Measurements from ENCODE around the gene LYRM7.
"Not testable (repeated sequence)": the region's sequence is repeated elsewhere in the genome, so short reads cannot be mapped to it uniquely, and the experiment has no call there.

Gene LYRM7

GRCh38 chr5:131246504-131246903 is 75.8 kb downstream of the LYRM7 start:
- TF ChIP-seq GATA1 (IDR thresholded peaks at IDR 0.05; ENCODE audit: low read depth, low read length) (no peak), POLR2A (IDR thresholded peaks at IDR 0.05; ENCODE audit: low read length) (no peak)
- peak; percentile 9 to 12 for DNase-seq

- no peak for DNase-seq
- TF ChIP-seq GATA1 (IDR thresholded peaks at IDR 0.05; ENCODE audit: low read depth, low read length) (no peak), POLR2A (IDR thresholded peaks at IDR 0.05; ENCODE audit: low read length) (no peak)
Observed at GRCh38 chr5:131250751-131251475, 80.2 kb downstream of the LYRM7 start.

- DNase-seq, result peak; percentile 25 to 38
- peak; percentile 15 for TF ChIP-seq POLR2A (IDR thresholded peaks at IDR 0.05; ENCODE audit: low read length)
- no peak for TF ChIP-seq GATA1 (IDR thresholded peaks at IDR 0.05; ENCODE audit: low read depth, low read length)
Observed at GRCh38 chr5:131252824-131253171, 82.1 kb downstream of the LYRM7 start.

GRCh38 chr5:131254025-131254424 is 83.3 kb downstream of the LYRM7 start:
- not testable (repeated sequence) for DNase-seq

GRCh38 chr5:131254741-131255140 is 84.0 kb downstream of the LYRM7 start:
- DNase-seq, result no peak

More at GRCh38 chr5:131254741-131255140, 84.0 kb downstream of the LYRM7 start:
- no peak for TF ChIP-seq GATA1 (IDR thresholded peaks at IDR 0.05; ENCODE audit: low read depth, low read length)
- TF ChIP-seq POLR2A (IDR thresholded peaks at IDR 0.05; ENCODE audit: low read length), result no peak
